ENCODE results near the gene FBLN1. TPM values are rescaled to one million over a fixed set of nuclear protein-coding genes. Genes with fewer than 3 reads are reported as not detected.

FBLN1 gene
- polyA plus RNA-seq, 1 of the 3 experiments (the other 2 are of a cell fraction) = 147 TPM

DNA sequence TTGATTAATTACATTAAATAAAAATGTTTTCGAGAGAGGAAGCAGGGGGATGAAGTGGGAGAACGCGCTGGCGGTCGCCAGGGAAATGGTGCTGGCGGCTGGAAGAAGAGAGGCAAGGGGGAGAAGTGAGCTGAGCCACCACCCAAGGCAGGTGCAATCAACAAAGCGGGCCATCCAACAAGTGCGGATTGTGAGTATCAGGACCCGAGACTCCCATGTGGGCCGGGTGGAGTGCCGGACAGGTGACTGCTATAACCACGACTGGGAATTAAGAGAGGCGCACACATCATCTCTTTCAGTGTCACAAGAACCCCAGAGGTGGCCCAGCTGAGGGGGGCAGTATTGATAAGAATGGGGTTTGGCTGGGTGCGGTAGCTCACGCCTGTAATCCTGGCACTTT lies 127.8 kb downstream of the FBLN1 start:
- no peak for DNase-seq
- no peak for TF ChIP-seq YY1 (IDR thresholded peaks at IDR 0.05; ENCODE audit: low read depth)
- TF ChIP-seq MEF2A (IDR thresholded peaks at IDR 0.05; ENCODE audit: borderline replicate concordance, low read depth) = no peak
- TF ChIP-seq EZH2phosphoT487 (IDR thresholded peaks at IDR 0.05; ENCODE audit: borderline replicate concordance, low read depth) = no peak
- no peak for TF ChIP-seq FOXM1 (IDR thresholded peaks at IDR 0.05; ENCODE audit: low read depth)
- no peak for TF ChIP-seq JUND (IDR thresholded peaks at IDR 0.05)
- no peaks in the 10 kb centered on the region for H4K20me1 ChIP-seq (ENCODE audit: insufficient read depth)
- no peaks in the 10 kb centered on the region for H3F3A ChIP-seq (replicated peaks; ENCODE audit: insufficient read depth)
- H3K27ac ChIP-seq (ENCODE audit: low read depth in 2 of 2, low read length in 1 of 2) = no peak overlapping the region
- no peaks in the 10 kb centered on the region for H3K4me1 ChIP-seq (ENCODE audit: control insufficient read depth in 1 of 2, insufficient read depth in 2 of 2, low read depth in 1 of 2, low read length in 1 of 2)
- no peaks in the 10 kb centered on the region for H3K36me3 ChIP-seq (replicated peaks in 1 of 2; ENCODE audit: control insufficient read depth in 1 of 2, insufficient read depth in 2 of 2, low read length in 1 of 2)
- H3K4me2 ChIP-seq = no peak overlapping the region
- H3K79me2 ChIP-seq (ENCODE audit: insufficient read depth) = no peaks in the 10 kb centered on the region
- no peaks in the 10 kb centered on the region for H3K9me2 ChIP-seq
- no peaks in the 10 kb centered on the region; the same call in 1 of the 2 replicates for H3K27me3 ChIP-seq (ENCODE audit: insufficient read depth)
- 93% methylated on average over 15 of the region's 15 CpGs for WGBS (ENCODE audit: low lambda C conversion rate)
- H3K9ac ChIP-seq = no peak overlapping the region
- H2AFZ ChIP-seq (ENCODE audit: low read depth) = no peak overlapping the region
- no peak overlapping the region for H3K4me3 ChIP-seq (ENCODE audit: low read depth in 2 of 2, low read length in 1 of 2)
- ChIA-PET POLR2A (no interaction called here), CTCF (interaction anchor here (0.8 to 2.4 kb wide), 3 partner anchors 16 to 416 kb away, joined by 3 to 13 read pairs (median 4); no protein-coding TSS in a partner anchor)
- no peaks in the 10 kb centered on the region for H3K9me3 ChIP-seq

DNA sequence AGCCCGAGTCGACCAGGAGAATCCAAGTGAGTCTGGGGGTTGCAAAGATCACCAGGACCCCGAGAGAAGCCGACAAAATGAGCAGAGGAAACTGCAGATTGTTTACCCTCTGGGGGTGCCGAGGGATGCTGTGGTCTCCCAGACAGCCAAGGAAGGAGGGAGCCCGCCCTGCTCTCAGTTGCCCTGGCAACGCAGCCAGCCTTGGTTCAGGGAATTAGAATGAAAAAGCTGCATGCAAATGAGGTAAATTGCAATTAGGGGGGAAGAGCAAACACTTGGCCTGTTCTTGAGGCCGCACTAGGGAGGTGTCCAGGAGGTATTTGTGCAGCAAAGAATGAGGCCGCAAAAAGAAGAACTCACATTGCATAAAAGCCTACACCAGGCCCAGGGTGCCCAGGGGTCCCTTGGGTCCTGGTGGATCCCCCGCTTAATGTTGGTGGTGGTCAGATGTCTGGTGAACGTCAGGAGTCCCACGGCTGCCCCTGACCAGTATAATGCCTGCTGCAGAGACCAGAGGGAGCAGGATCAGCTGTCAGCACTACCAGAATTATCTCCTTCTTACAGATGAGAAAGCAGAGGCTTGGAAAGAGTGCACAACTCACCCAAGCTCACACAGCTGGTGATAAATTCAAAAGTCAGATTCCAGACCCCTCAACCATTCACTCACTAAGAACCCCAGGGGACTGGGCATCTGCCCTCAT lies 128.6 kb downstream of the FBLN1 start:
- DNase-seq = no peak
- H2AFZ ChIP-seq (ENCODE audit: low read depth) = no peak overlapping the region
- no peaks in the 10 kb centered on the region for H3K36me3 ChIP-seq (replicated peaks in 1 of 2; ENCODE audit: control insufficient read depth in 1 of 2, insufficient read depth in 2 of 2, low read length in 1 of 2)
- WGBS (ENCODE audit: low lambda C conversion rate) = 64% methylated on average over 12 of the region's 12 CpGs
- ChIA-PET CTCF (interaction anchor here (0.8 to 1.0 kb wide), 2 partner anchors 53 to 417 kb away, joined by 3 to 4 read pairs; no protein-coding TSS in a partner anchor), POLR2A (no interaction called here)
- no peaks in the 10 kb centered on the region for H3K9me2 ChIP-seq
- no peaks in the 10 kb centered on the region for H3F3A ChIP-seq (replicated peaks; ENCODE audit: insufficient read depth)
- no peak overlapping the region for H3K4me2 ChIP-seq
- no peak overlapping the region for H3K9ac ChIP-seq
- no peaks in the 10 kb centered on the region for H4K20me1 ChIP-seq (ENCODE audit: insufficient read depth)
- TF ChIP-seq TEAD4 (IDR thresholded peaks at IDR 0.05; ENCODE audit: borderline replicate concordance, insufficient read depth) (no peak), TAF1 (IDR thresholded peaks at IDR 0.05; ENCODE audit: borderline replicate concordance, low read depth, low read length) (no peak), FOXM1 (IDR thresholded peaks at IDR 0.05; ENCODE audit: low read depth) (no peak)
- TF ChIP-seq, protein P1, sequence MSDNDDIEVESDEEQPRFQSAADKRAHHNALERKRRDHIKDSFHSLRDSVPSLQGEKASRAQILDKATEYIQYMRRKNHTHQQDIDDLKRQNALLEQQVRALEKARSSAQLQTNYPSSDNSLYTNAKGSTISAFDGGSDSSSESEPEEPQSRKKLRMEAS (IDR thresholded peaks at IDR 0.05; ENCODE audit: low read depth) = no peak
- TF ChIP-seq, protein P2, sequence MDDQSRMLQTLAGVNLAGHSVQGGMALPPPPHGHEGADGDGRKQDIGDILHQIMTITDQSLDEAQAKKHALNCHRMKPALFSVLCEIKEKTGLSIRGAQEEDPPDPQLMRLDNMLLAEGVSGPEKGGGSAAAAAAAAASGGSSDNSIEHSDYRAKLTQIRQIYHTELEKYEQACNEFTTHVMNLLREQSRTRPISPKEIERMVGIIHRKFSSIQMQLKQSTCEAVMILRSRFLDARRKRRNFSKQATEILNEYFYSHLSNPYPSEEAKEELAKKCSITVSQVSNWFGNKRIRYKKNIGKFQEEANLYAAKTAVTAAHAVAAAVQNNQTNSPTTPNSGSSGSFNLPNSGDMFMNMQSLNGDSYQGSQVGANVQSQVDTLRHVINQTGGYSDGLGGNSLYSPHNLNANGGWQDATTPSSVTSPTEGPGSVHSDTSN (IDR thresholded peaks at IDR 0.05) = no peak
- TF ChIP-seq, protein P3, sequence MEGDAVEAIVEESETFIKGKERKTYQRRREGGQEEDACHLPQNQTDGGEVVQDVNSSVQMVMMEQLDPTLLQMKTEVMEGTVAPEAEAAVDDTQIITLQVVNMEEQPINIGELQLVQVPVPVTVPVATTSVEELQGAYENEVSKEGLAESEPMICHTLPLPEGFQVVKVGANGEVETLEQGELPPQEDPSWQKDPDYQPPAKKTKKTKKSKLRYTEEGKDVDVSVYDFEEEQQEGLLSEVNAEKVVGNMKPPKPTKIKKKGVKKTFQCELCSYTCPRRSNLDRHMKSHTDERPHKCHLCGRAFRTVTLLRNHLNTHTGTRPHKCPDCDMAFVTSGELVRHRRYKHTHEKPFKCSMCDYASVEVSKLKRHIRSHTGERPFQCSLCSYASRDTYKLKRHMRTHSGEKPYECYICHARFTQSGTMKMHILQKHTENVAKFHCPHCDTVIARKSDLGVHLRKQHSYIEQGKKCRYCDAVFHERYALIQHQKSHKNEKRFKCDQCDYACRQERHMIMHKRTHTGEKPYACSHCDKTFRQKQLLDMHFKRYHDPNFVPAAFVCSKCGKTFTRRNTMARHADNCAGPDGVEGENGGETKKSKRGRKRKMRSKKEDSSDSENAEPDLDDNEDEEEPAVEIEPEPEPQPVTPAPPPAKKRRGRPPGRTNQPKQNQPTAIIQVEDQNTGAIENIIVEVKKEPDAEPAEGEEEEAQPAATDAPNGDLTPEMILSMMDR (IDR thresholded peaks at IDR 0.05) = no peak
- no peaks in the 10 kb centered on the region for H3K4me1 ChIP-seq (ENCODE audit: control insufficient read depth in 1 of 2, insufficient read depth in 2 of 2, low read depth in 1 of 2, low read length in 1 of 2)
- no peaks in the 10 kb centered on the region; the same call in 1 of the 2 replicates for H3K27me3 ChIP-seq (ENCODE audit: insufficient read depth)
- H3K9me3 ChIP-seq = no peaks in the 10 kb centered on the region
- H3K27ac ChIP-seq (ENCODE audit: low read depth in 2 of 2, low read length in 1 of 2) = no peak overlapping the region
- no peak overlapping the region for H3K4me3 ChIP-seq (ENCODE audit: low read depth in 2 of 2, low read length in 1 of 2)
- H3K79me2 ChIP-seq (ENCODE audit: insufficient read depth) = no peaks in the 10 kb centered on the region
